Activated naive CD8-positive, alpha-beta T cell (primary cell): ENCODE results near the gene HMGCS2.
A peak's percentile ranks its signal among the peaks of the same experiment; 100 is the strongest.

Experiments used
- H3K27ac Mint-ChIP-seq: one replicate; pipeline ENCODE4 v1.8.0; 2021; ENCODE audit warnings: mixed read lengths
- H3K27me3 Mint-ChIP-seq: one replicate; pipeline ENCODE4 v1.8.0; 2021; ENCODE audit warnings: mixed read lengths
- H3K36me3 Mint-ChIP-seq: one replicate; pipeline ENCODE4 v1.8.0; 2021; ENCODE audit warnings: mixed read lengths
- H3K4me1 Mint-ChIP-seq: one replicate; pipeline ENCODE4 v1.8.0; 2021; ENCODE audit warnings: low read depth, mixed read lengths
- H3K4me3 Mint-ChIP-seq: one replicate; pipeline ENCODE4 v1.8.0; 2021; ENCODE audit warnings: mild to moderate bottlenecking, mixed read lengths
- H3K9me3 Mint-ChIP-seq: one replicate; pipeline ENCODE4 v1.8.0; 2021; ENCODE audit warnings: low read depth, mixed read lengths

The HMGCS2 gene

DNA sequence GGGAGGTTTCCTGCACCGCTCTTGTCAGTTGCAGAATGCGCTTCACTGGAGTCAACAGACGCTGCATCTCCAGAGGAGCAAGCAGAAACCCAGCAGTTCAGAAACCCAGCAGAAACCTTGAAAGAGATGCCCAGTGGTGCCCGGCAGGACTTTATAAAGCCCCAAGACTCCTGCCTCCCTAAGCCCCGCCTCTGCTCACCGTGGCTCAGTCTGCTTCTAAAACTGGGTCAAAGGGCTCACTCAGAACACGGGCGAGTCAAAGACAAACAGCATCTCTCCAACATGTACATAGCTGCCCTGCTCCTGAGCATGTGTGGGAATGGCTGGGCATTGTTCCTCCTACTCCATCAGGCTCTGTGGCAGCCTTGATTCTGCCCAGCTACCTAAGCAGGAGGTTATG lies at the start of gene HMGCS2:
TSS of gene HMGCS2 (minus strand) at position 128 of the 400 bp plus-strand sequence. CDS start at position 67, 61 bp downstream.
- no peak within 1 kb of the TSS for H3K4me3 Mint-ChIP-seq
- H3K27ac Mint-ChIP-seq, result no peak within 1 kb of the TSS
- H3K4me1 Mint-ChIP-seq, result no peaks in the 10 kb centered on the region
- H3K9me3 Mint-ChIP-seq, result no peaks in the 10 kb centered on the region
- no peaks in the 10 kb centered on the region for H3K36me3 Mint-ChIP-seq
- peaks cover 8% of the 10 kb centered on the region for H3K27me3 Mint-ChIP-seq

- Mint-ChIP-seq H3K9me3 (no peaks in the 10 kb centered on the region), H3K4me3 (no peak overlapping the region), H3K36me3 (no peaks in the 10 kb centered on the region), H3K27me3 (peaks cover 2% of the 10 kb centered on the region), H3K27ac (no peak overlapping the region), H3K4me1 (no peaks in the 10 kb centered on the region)
Measured at GRCh38 chr1:119818181-119818580, 49.5 kb upstream of the HMGCS2 start.

- H3K27me3 Mint-ChIP-seq, result no peaks in the 10 kb centered on the region
- H3K4me3 Mint-ChIP-seq, result no peak overlapping the region
- H3K4me1 Mint-ChIP-seq, result no peaks in the 10 kb centered on the region
- H3K36me3 Mint-ChIP-seq, result no peaks in the 10 kb centered on the region
- H3K27ac Mint-ChIP-seq, result no peak overlapping the region
- no peaks in the 10 kb centered on the region for H3K9me3 Mint-ChIP-seq
Measured at GRCh38 chr1:119816407-119816806, 47.7 kb upstream of the HMGCS2 start.

DNA sequence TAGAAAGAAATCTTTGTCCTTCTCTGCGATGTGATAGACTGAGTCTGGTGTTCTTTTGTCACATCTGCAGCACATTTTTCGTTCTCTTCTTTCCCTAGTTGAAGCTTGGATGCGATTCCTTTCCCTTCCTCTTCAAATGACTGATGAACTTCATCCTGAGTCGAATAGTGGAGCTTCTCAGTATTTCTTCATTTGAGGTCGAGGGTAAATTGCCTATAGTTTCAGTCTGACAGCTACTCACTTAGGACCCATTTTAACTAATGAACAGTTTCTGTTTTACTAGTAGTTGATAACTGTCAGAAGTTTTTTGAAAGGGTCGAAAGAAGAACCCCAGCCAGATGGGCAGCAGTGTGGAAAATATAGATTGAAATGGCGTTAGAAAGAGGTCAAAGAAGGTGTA lies 47.2 kb upstream of the HMGCS2 start:
- no peaks in the 10 kb centered on the region for H3K27me3 Mint-ChIP-seq
- H3K27ac Mint-ChIP-seq, result no peak overlapping the region
- H3K9me3 Mint-ChIP-seq, result no peaks in the 10 kb centered on the region

DNA sequence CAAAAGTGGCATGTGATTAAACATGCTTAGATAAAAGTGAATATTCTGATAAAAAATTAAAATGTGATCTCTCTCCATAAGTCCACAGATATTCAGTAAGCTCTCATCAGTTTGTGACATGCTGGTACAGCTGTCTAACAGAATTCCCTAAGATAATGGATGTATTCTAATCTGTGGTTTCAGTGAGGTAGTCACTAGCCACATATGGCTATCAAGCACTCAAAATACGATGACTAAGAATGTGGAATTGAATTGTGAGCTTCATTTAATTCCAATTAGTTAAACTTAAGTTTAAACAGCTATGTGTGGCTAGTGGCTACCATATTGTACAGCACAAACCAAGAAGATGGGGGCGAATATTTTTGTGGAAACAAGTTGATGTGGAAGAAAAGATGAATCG lies 46.7 kb upstream of the HMGCS2 start:
- H3K4me3 Mint-ChIP-seq, result no peak overlapping the region
- H3K27me3 Mint-ChIP-seq, result no peaks in the 10 kb centered on the region
- no peaks in the 10 kb centered on the region for H3K4me1 Mint-ChIP-seq
- H3K27ac Mint-ChIP-seq, result no peak overlapping the region
- no peaks in the 10 kb centered on the region for H3K9me3 Mint-ChIP-seq
- H3K36me3 Mint-ChIP-seq, result no peaks in the 10 kb centered on the region

More for the DNA sequence above, 47.2 kb upstream of the HMGCS2 start:
- Mint-ChIP-seq H3K36me3 (no peaks in the 10 kb centered on the region), H3K4me3 (no peak overlapping the region), H3K4me1 (no peaks in the 10 kb centered on the region)

DNA sequence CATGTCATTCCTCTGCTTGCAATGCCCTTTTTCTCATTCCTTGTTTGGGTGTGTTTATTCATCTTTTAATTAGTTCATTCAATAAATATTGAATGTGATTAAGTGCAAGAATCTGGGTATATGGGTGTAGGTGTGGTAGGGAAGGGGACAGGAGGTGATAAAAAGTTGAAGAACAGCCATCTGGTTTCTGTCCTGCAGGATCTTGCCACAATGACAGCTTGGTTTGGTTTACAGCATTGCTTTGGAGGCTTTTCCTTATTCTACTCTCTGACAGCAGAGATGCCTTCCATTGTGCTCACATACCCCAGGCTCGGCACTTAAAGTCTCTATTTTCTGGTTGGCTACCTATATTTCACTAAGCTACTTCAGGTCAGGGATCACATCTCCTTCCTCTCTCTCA lies 45.6 kb upstream of the HMGCS2 start:
- Mint-ChIP-seq H3K36me3 (no peaks in the 10 kb centered on the region), H3K9me3 (no peaks in the 10 kb centered on the region), H3K4me1 (peaks cover 1% of the 10 kb centered on the region), H3K4me3 (no peak overlapping the region), H3K27ac (no peak overlapping the region), H3K27me3 (no peaks in the 10 kb centered on the region)

- H3K4me1 Mint-ChIP-seq, result peaks cover 5% of the 10 kb centered on the region
- no peak overlapping the region for H3K4me3 Mint-ChIP-seq
- H3K36me3 Mint-ChIP-seq, result no peaks in the 10 kb centered on the region
- no peaks in the 10 kb centered on the region for H3K9me3 Mint-ChIP-seq
- H3K27ac Mint-ChIP-seq, result no peak overlapping the region
- H3K27me3 Mint-ChIP-seq, result peaks cover 4% of the 10 kb centered on the region
Measured at GRCh38 chr1:119811985-119812557, 43.4 kb upstream of the HMGCS2 start.

DNA sequence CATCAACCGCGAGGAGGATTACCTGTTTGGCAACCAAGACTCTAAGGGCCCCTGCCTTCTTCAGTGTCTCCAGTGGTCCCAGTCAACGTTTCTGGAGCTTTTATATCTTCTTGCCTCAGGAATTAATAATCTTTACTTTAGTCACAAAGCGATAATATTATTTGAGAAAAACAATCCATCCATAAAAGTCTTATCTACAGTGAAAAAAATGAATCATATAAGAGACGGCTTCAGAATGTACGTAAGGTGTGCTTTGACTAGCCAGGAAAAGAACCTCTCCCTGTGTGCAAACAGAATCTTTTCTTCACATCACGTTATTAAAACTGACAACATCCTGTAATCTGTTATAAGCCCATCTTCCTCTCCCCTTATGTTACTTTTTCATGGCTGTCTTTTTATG lies 42.7 kb upstream of the HMGCS2 start, which contains the start of gene REG4:
TSS of gene REG4 (minus strand) at position 74 of the 400 bp plus-strand sequence. CDS start 2,691 bp downstream, outside the sequence.
- Mint-ChIP-seq H3K9me3 (no peaks in the 10 kb centered on the region), H3K27ac (no peak within 1 kb of the TSS), H3K36me3 (no peaks in the 10 kb centered on the region), H3K27me3 (peaks cover 4% of the 10 kb centered on the region), H3K4me3 (no peak within 1 kb of the TSS), H3K4me1 (peaks cover 5% of the 10 kb centered on the region)

DNA sequence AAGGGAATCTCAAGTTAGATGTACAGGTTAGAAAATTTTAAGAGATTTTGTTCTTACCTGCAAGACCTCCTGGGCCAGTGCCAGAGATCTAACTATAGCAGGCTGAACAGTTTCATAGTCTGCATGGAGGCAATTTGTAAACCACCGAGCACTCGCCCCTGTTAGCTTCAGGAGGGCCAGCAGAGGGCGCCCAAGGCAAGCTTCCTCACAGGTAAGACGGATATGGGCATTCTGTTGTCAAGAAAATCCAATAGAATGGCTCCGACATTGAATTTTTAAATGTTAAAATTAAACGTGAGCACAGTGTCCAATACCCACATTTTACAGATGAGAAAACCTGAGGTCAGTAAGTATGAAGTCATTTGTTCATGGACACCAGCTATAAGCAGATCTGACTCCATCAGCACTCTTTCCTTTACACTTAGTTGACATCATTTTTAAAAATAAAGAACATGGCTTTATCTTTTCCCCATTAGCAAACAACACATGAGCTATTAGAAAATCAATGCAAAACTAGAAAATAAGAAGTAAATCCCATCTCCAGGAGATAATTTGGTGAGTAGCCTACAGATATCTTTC lies 40.4 kb upstream of the HMGCS2 start:
- H3K27me3 Mint-ChIP-seq, result peaks cover 4% of the 10 kb centered on the region
- peaks cover 5% of the 10 kb centered on the region for H3K4me1 Mint-ChIP-seq
- no peaks in the 10 kb centered on the region for H3K9me3 Mint-ChIP-seq
- H3K27ac Mint-ChIP-seq, result no peak overlapping the region
- no peaks in the 10 kb centered on the region for H3K36me3 Mint-ChIP-seq
- H3K4me3 Mint-ChIP-seq, result no peak overlapping the region

GRCh38 chr1:119808491-119808890 lies 39.8 kb upstream of the HMGCS2 start:
- Mint-ChIP-seq H3K27ac (no peak overlapping the region), H3K27me3 (peaks cover 4% of the 10 kb centered on the region), H3K9me3 (no peaks in the 10 kb centered on the region)

DNA sequence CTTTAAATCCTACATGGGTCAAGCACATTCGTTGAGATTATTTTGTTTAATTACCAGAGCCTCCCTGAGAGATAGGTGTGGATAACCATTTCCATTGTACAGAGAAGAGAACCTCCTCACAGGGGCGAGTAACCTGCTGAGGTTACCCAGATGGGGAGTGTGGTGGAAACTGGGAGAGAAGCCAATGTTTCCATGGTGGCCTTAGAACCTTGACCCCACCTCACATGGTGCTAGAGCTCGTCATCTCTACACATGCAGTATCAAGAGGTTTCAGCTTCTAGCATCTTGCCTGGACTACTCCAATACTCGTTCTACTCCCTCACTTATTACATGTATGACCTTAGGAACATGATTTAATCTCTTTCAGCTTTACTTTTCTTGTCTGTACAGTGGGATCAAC lies 37.8 kb upstream of the HMGCS2 start:
- Mint-ChIP-seq H3K4me3 (no peak overlapping the region), H3K4me1 (peaks cover 5% of the 10 kb centered on the region), H3K27me3 (peaks cover 4% of the 10 kb centered on the region), H3K27ac (no peak overlapping the region), H3K36me3 (no peaks in the 10 kb centered on the region), H3K9me3 (no peaks in the 10 kb centered on the region)

More at GRCh38 chr1:119808491-119808890, 39.8 kb upstream of the HMGCS2 start:
- Mint-ChIP-seq H3K4me3 (no peak overlapping the region), H3K36me3 (no peaks in the 10 kb centered on the region), H3K4me1 (peaks cover 5% of the 10 kb centered on the region)

GRCh38 chr1:119805746-119806145 lies 37.0 kb upstream of the HMGCS2 start:
- Mint-ChIP-seq H3K27me3 (peaks cover 4% of the 10 kb centered on the region), H3K4me3 (no peak overlapping the region), H3K27ac (no peak overlapping the region), H3K36me3 (no peaks in the 10 kb centered on the region), H3K4me1 (peaks cover 7% of the 10 kb centered on the region), H3K9me3 (no peaks in the 10 kb centered on the region)

DNA sequence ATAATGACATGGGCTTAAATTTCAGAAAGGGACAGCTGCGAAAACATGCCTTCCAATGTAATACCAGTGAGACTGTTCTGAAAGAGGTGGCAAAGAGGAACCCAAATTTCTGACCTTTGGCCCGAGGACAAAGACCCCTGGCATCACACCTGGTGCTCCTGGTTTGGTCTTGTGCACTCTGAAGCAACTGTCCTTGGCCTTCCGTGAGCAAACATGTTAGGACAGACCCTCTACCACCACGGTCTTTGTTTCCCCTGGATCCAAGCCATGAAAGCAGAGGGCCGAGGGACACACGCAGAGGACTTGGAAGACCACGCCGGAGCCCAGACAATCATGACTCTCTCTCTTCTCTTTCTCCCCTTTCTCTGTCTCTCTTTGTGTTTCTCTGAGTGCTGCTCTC lies 36.5 kb upstream of the HMGCS2 start:
- peaks cover 9% of the 10 kb centered on the region for H3K4me1 Mint-ChIP-seq
- H3K36me3 Mint-ChIP-seq, result no peaks in the 10 kb centered on the region
- peaks cover 4% of the 10 kb centered on the region for H3K27me3 Mint-ChIP-seq
- H3K27ac Mint-ChIP-seq, result no peak overlapping the region
- no peak overlapping the region for H3K4me3 Mint-ChIP-seq
- H3K9me3 Mint-ChIP-seq, result no peaks in the 10 kb centered on the region

- Mint-ChIP-seq H3K27ac (peak overlapping the region; percentile 92), H3K27me3 (no peaks in the 10 kb centered on the region), H3K4me3 (peak overlapping the region; percentile 82), H3K4me1 (peaks cover 30% of the 10 kb centered on the region), H3K36me3 (peaks cover 2% of the 10 kb centered on the region), H3K9me3 (no peaks in the 10 kb centered on the region)
Measured at GRCh38 chr1:119799599-119800177, 31.0 kb upstream of the HMGCS2 start.

DNA sequence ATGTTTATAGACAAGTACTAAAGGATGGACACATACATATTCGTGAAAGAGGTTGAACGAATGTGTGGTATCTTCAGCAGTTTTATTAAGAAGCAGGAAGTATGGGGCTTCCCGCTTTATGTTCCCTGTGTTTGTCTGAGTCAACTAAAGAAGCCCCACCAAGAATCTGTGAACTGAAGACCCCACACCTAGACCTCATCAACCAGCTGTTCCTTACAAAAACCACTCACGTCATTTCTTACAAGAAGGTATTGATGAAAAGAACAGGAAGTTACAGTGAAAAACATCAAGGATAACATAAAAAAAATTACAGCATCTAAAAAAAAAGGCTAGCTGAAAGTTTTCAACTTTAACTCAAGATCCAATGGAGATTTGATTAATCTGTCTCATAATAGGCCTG lies 30.3 kb upstream of the HMGCS2 start:
- peak overlapping the region; percentile 92 for H3K27ac Mint-ChIP-seq
- H3K4me3 Mint-ChIP-seq, result peak overlapping the region; percentile 82
- no peaks in the 10 kb centered on the region for H3K9me3 Mint-ChIP-seq
- peaks cover 2% of the 10 kb centered on the region for H3K36me3 Mint-ChIP-seq
- no peaks in the 10 kb centered on the region for H3K27me3 Mint-ChIP-seq
- H3K4me1 Mint-ChIP-seq, result peaks cover 30% of the 10 kb centered on the region
